K562 (cell line): ENCODE measurements around the gene RPLP2. TPM values are rescaled to one million over a fixed set of nuclear protein-coding genes. Genes with fewer than 3 reads are reported as not detected.

Experiments
- HCFC1 ChIP-seq: IDR thresholded peaks from 2 replicates; pipeline ENCODE4 v1.6.1; 2012; ENCODE audit warnings: low read depth, low read length, improper control_type of control experiment
- MYBL2 ChIP-seq, 2 experiments: fragments of 450-650 bp in 1 of 2; sonication (generic) in 1 of 2; formaldehyde crosslinking in 1 of 2; IDR thresholded peaks; 2 replicates each; pipeline versions ENCODE4 v1.6.1 to v1.8.1; 2017 to 2022; ENCODE audit warnings: borderline replicate concordance in 1 of 2, inconsistent platforms in 1 of 2, low read depth in 1 of 2, mild to moderate bottlenecking in 1 of 2, missing genetic modification reagents in 1 of 2, moderate library complexity in 1 of 2
- MYC ChIP-seq, 2 experiments: fragments of 250-450 bp in 1 of 2; sonication (Bioruptor Pico) in 1 of 2; IDR thresholded peaks; 2 replicates each; pipeline versions ENCODE4 v1.5.1 to v1.6.1; 2012 to 2021; ENCODE audit warnings: low read depth in 2 of 2, borderline replicate concordance in 1 of 2, improper control_type of control experiment in 1 of 2, low read length in 1 of 2, mild to moderate bottlenecking in 1 of 2, moderate library complexity in 1 of 2
- NFIC ChIP-seq: fragments of 450-650 bp; IDR thresholded peaks from 2 replicates; pipeline ENCODE4 v1.6.1; 2017; ENCODE audit warnings: mild to moderate bottlenecking, inconsistent platforms
- PHTF2 ChIP-seq: fragments of 250-450 bp; sonication (Bioruptor Pico); IDR thresholded peaks from 2 replicates; pipeline ENCODE4 v1.5.0; 2021; ENCODE audit warnings: mild to moderate bottlenecking
- SMARCA5 ChIP-seq: fragments of 450-650 bp; IDR thresholded peaks from 2 replicates; pipeline ENCODE4 v1.6.1; 2016
- SMARCB1 ChIP-seq: IDR thresholded peaks from 2 replicates; pipeline ENCODE4 v1.6.1; 2011; ENCODE audit warnings: improper control_type of control experiment, low read depth; ENCODE audit not compliant: insufficient read length
- SRSF9 ChIP-seq: fragments of 200-400 bp; formaldehyde crosslinking; IDR thresholded peaks from 2 replicates; pipeline ENCODE4 v1.6.1; 2017; ENCODE audit warnings: low read depth, low read length, borderline replicate concordance
- TCF7L2 ChIP-seq: fragments of 150-350 bp; IDR thresholded peaks from 2 replicates; pipeline ENCODE4 v1.6.1; 2016; ENCODE audit warnings: low read depth, mild to moderate bottlenecking, low read length, moderate library complexity
- TFAM ChIP-seq: fragments of 250-450 bp; sonication (Bioruptor Pico); conservative IDR thresholded peaks from 2 replicates; pipeline ENCODE4 v1.5.0; 2021; ENCODE audit warnings: mild to moderate bottlenecking, moderate library complexity
- TRIM24 ChIP-seq, 2 experiments: fragments of 450-650 bp; IDR thresholded peaks; 2 replicates each; pipeline ENCODE4 v1.6.1; 2016
- ZNF239 ChIP-seq: fragments of 250-450 bp; sonication (Bioruptor Pico); IDR thresholded peaks from 2 replicates; pipeline ENCODE4 v1.4.0; 2020; ENCODE audit warnings: mild to moderate bottlenecking
- ZNF354B ChIP-seq: fragments of 250-450 bp; sonication (Bioruptor Pico); IDR thresholded peaks from 2 replicates; pipeline ENCODE4 v1.4.0; 2020
- ZNF431 ChIP-seq: sonication (generic); formaldehyde crosslinking; IDR thresholded peaks from 2 replicates; pipeline ENCODE4 v1.8.0; 2022; ENCODE audit warnings: mild to moderate bottlenecking, missing genetic modification reagents
- ZNF561 ChIP-seq: fragments of 450-650 bp; formaldehyde crosslinking; conservative IDR thresholded peaks from 2 replicates; pipeline ENCODE4 v1.4.0; 2020; ENCODE audit warnings: mild to moderate bottlenecking, moderate library complexity
- ZNF584 ChIP-seq: fragments of 200-800 bp; sonication (Bioruptor generic); IDR thresholded peaks from 2 replicates; pipeline ENCODE4 v1.6.1; 2016; ENCODE audit warnings: low read depth, mild to moderate bottlenecking, missing genetic modification characterization, missing compliant biosample characterization
- ZNF780A ChIP-seq: fragments of 250-450 bp; sonication (Bioruptor Pico); IDR thresholded peaks from 2 replicates; pipeline ENCODE4 v1.5.0; 2021; ENCODE audit warnings: mild to moderate bottlenecking
- ZZZ3 ChIP-seq: fragments of 450-650 bp; IDR thresholded peaks from 2 replicates; pipeline ENCODE4 v1.6.1; 2016; ENCODE audit warnings: antibody characterized with exemption, mild to moderate bottlenecking, moderate library complexity
- polyA plus RNA-seq, 8 experiments: library from polyadenylated mRNA; depleted of rRNA in 4 of 8; stranded (reverse) in 5 of 8; unstranded in 3 of 8; fragments of >200 nt; fragmentation: Nextera tagmentation in 2 of 8; fragmentation: Illumina TruSeq in 1 of 8; extraction: Ambion mirVana in 2 of 8; extraction: Trizol in 1 of 8; gene quantifications; 2 replicates each; pipeline versions ENCODE4 v1.2.1 to v1.2.3, GENCODE V29; 2011 to 2014; ENCODE audit warnings: inconsistent platforms in 1 of 8, missing spikeins in 1 of 8
- total RNA-seq, 7 experiments: library from RNA; depleted of rRNA in 6 of 7; stranded (reverse); fragments of >200 nt in 6 of 7; fragmentation: Illumina TruSeq in 2 of 7; extraction: Trizol in 2 of 7; gene quantifications; 2 replicates each; pipeline versions ENCODE4 v1.2.1 to v1.2.3, GENCODE V29; 2011 to 2021; ENCODE audit warnings: low replicate concordance in 1 of 7
- TF ChIP-seq, protein P1 (sequence below): fragments of 250-450 bp; sonication (Bioruptor Pico); IDR thresholded peaks from 2 replicates; pipeline ENCODE4 v1.5.0; 2021
- TF ChIP-seq, protein P2 (sequence below): IDR thresholded peaks from 3 replicates; pipeline ENCODE4 v1.6.1; 2011; ENCODE audit warnings: borderline replicate concordance, mild to moderate bottlenecking, moderate library complexity; ENCODE audit not compliant: insufficient read length; ENCODE audit errors: extremely low read depth
- TF ChIP-seq, protein P3 (sequence below): sonication (generic); IDR thresholded peaks from 2 replicates; pipeline ENCODE4 v1.6.1; 2016
- TF ChIP-seq, protein P4 (sequence below): fragments of 250-450 bp; sonication (Bioruptor Pico); IDR thresholded peaks from 2 replicates; pipeline ENCODE4 v1.8.0; 2022; ENCODE audit warnings: moderate library complexity, mild to moderate bottlenecking, inconsistent platforms

Gene RPLP2
- total and polyA plus RNA-seq, 9 of the 15 experiments (the other 6 are each of a cell fraction or from before 2014, with no cell fraction given) = 528 to 3,807 (median 1,633) TPM

DNA sequence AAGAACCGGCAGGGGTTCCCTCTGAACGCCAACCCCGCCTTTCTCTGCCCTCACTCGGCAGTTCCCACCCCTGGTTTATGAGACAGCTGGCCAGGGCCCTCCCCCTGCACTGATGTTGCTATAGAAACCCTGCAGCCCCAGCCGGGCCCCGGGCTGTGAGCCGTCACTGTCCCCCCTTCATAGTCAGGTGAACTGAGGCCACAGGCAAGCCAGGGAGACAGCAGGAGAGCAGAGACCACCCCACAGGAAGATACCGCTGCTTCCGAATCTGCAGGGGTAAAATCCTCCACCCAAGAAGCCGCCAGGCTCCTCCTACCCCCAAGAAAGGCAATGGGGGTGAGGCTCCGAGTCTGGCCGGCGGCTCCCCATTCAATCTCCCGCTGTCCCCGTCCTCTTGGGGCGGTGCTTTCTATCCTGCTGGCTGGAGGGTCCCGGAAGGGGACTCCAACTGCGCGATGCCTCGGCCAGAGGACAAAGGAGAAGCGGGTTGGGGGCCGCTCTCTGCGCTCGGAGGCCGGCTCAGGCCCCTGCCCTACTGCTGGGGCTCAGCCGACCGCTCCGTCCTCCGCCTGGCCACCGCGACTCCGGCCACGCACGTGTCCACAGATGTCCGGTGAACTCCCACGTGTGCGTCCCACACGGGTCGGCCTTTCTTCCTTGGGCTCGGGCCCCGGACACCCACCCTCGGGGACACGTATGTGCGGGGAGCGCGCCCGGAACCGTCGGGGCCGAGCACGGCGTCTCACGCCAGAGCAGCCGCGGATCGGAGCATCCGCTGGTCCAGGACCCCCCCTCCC is 12.3 kb upstream of the RPLP2 start (continued):
- no peak for TF ChIP-seq ZNF239 (CRISPR knock-in tag)
- no peak for TF ChIP-seq SRSF9
- TF ChIP-seq, protein P1, sequence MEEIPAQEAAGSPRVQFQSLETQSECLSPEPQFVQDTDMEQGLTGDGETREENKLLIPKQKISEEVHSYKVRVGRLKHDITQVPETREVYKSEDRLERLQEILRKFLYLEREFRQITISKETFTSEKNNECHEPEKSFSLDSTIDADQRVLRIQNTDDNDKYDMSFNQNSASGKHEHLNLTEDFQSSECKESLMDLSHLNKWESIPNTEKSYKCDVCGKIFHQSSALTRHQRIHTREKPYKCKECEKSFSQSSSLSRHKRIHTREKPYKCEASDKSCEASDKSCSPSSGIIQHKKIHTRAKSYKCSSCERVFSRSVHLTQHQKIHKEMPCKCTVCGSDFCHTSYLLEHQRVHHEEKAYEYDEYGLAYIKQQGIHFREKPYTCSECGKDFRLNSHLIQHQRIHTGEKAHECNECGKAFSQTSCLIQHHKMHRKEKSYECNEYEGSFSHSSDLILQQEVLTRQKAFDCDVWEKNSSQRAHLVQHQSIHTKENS = no peak
- no peak for TF ChIP-seq ZNF780A (CRISPR knock-in tag)
- TF ChIP-seq, protein P2, sequence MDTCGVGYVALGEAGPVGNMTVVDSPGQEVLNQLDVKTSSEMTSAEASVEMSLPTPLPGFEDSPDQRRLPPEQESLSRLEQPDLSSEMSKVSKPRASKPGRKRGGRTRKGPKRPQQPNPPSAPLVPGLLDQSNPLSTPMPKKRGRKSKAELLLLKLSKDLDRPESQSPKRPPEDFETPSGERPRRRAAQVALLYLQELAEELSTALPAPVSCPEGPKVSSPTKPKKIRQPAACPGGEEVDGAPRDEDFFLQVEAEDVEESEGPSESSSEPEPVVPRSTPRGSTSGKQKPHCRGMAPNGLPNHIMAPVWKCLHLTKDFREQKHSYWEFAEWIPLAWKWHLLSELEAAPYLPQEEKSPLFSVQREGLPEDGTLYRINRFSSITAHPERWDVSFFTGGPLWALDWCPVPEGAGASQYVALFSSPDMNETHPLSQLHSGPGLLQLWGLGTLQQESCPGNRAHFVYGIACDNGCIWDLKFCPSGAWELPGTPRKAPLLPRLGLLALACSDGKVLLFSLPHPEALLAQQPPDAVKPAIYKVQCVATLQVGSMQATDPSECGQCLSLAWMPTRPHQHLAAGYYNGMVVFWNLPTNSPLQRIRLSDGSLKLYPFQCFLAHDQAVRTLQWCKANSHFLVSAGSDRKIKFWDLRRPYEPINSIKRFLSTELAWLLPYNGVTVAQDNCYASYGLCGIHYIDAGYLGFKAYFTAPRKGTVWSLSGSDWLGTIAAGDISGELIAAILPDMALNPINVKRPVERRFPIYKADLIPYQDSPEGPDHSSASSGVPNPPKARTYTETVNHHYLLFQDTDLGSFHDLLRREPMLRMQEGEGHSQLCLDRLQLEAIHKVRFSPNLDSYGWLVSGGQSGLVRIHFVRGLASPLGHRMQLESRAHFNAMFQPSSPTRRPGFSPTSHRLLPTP = no peak
- TF ChIP-seq TCF7L2 = no peak
- TF ChIP-seq HCFC1 = no peak
- no peak for TF ChIP-seq SMARCB1
- TF ChIP-seq ZNF431 (CRISPR knock-in tag) = no peak
- TF ChIP-seq ZNF584 (CRISPR knock-in tag) = no peak
- TF ChIP-seq, protein P3, sequence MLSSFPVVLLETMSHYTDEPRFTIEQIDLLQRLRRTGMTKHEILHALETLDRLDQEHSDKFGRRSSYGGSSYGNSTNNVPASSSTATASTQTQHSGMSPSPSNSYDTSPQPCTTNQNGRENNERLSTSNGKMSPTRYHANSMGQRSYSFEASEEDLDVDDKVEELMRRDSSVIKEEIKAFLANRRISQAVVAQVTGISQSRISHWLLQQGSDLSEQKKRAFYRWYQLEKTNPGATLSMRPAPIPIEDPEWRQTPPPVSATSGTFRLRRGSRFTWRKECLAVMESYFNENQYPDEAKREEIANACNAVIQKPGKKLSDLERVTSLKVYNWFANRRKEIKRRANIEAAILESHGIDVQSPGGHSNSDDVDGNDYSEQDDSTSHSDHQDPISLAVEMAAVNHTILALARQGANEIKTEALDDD = no peak
- no peak for TF ChIP-seq TRIM24 (IDR thresholded peaks at IDR 0.05)
- TF ChIP-seq ZNF561 (CRISPR knock-in tag) = no peak
- TF ChIP-seq NFIC = peak; percentile 30
- TF ChIP-seq SMARCA5 = no peak
- TF ChIP-seq MYC (IDR thresholded peaks at IDR 0.05; ENCODE audit: low read depth, low read length) = no peak; the same call in none of the 2 replicates
- TF ChIP-seq MYC (CRISPR knock-in tag; IDR thresholded peaks at IDR 0.05; ENCODE audit: borderline replicate concordance, low read depth) = no peak; the same call in 1 of the 2 replicates
- TF ChIP-seq ZNF354B (CRISPR knock-in tag) = no peak
- TF ChIP-seq MYBL2 (IDR thresholded peaks at IDR 0.05; ENCODE audit: low read depth) = no peak
- TF ChIP-seq MYBL2 (CRISPR knock-in tag; IDR thresholded peaks at IDR 0.05; ENCODE audit: borderline replicate concordance) = no peak
- no peak for TF ChIP-seq ZZZ3
- TF ChIP-seq PHTF2 (CRISPR knock-in tag) = no peak
- TF ChIP-seq, protein P4, sequence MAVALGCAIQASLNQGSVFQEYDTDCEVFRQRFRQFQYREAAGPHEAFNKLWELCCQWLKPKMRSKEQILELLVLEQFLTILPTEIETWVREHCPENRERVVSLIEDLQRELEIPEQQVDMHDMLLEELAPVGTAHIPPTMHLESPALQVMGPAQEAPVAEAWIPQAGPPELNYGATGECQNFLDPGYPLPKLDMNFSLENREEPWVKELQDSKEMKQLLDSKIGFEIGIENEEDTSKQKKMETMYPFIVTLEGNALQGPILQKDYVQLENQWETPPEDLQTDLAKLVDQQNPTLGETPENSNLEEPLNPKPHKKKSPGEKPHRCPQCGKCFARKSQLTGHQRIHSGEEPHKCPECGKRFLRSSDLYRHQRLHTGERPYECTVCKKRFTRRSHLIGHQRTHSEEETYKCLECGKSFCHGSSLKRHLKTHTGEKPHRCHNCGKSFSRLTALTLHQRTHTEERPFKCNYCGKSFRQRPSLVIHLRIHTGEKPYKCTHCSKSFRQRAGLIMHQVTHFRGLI = no peak
- TF ChIP-seq TFAM (CRISPR knock-in tag) = no peak
